ENCODE results near the gene CCDC40. TPM values are rescaled to one million over a fixed set of nuclear protein-coding genes. Genes with fewer than 3 reads are reported as not detected.

Gene CCDC40
- total RNA-seq, 1 donor from 2014 or later: 7.7 TPM

DNA sequence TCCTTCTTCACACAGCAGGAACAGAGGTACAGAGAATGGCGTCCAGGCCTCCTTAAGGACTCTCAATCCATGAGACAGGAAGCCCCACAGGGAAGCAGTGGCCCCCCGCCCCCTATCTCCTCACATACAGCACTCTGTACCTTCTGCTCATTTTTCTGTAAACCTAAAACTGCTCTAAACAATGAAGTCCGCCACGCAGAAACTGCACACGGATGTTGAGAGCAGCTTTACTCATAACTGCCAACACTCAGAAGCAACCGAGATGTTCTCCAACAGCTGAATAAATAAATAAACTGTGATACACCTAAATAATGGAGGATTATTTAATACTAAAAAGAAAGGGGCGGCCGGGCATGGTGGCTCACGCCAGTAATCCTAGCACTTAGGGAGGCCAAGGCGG, 10.6 kb upstream of the CCDC40 start:
- Histone ChIP-seq H3K4me3 (no peak overlapping the region), H3K4me2 (no peak overlapping the region), H2AFZ (replicated peaks) (no peak overlapping the region), H3F3A (ENCODE audit: low read depth) (peaks cover 9% of the 10 kb centered on the region), H3K27ac (no peak overlapping the region), H4K20me1 (ENCODE audit: low read depth) (peaks cover 68% of the 10 kb centered on the region), H3K79me2 (ENCODE audit: low read depth) (peaks cover 62% of the 10 kb centered on the region), H3K9ac (no peak overlapping the region), H3K36me3 (no peaks in the 10 kb centered on the region), H3K27me3 (no peaks in the 10 kb centered on the region), H3K4me1 (peaks cover 5% of the 10 kb centered on the region), H3K9me3 (ENCODE audit: low read depth) (no peaks in the 10 kb centered on the region)
- Mint-ChIP-seq H3K27me3 (ENCODE audit: insufficient read depth, low read depth) (peaks cover 2% of the 10 kb centered on the region), H3K4me3 (no peak overlapping the region), H3K36me3 (peaks cover 26% of the 10 kb centered on the region), H3K27ac (no peak overlapping the region), H3K9me3 (peaks cover 3% of the 10 kb centered on the region), H3K4me1 (peaks cover 21% of the 10 kb centered on the region)
- no peak for DNase-seq (ENCODE audit: low spot score)
- TF ChIP-seq, protein P1, sequence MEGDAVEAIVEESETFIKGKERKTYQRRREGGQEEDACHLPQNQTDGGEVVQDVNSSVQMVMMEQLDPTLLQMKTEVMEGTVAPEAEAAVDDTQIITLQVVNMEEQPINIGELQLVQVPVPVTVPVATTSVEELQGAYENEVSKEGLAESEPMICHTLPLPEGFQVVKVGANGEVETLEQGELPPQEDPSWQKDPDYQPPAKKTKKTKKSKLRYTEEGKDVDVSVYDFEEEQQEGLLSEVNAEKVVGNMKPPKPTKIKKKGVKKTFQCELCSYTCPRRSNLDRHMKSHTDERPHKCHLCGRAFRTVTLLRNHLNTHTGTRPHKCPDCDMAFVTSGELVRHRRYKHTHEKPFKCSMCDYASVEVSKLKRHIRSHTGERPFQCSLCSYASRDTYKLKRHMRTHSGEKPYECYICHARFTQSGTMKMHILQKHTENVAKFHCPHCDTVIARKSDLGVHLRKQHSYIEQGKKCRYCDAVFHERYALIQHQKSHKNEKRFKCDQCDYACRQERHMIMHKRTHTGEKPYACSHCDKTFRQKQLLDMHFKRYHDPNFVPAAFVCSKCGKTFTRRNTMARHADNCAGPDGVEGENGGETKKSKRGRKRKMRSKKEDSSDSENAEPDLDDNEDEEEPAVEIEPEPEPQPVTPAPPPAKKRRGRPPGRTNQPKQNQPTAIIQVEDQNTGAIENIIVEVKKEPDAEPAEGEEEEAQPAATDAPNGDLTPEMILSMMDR (IDR thresholded peaks at IDR 0.05): no peak
- no peak for TF ChIP-seq EZH2phosphoT487 (IDR thresholded peaks at IDR 0.05)
- no peak for TF ChIP-seq EZH2 (IDR thresholded peaks at IDR 0.05)

DNA sequence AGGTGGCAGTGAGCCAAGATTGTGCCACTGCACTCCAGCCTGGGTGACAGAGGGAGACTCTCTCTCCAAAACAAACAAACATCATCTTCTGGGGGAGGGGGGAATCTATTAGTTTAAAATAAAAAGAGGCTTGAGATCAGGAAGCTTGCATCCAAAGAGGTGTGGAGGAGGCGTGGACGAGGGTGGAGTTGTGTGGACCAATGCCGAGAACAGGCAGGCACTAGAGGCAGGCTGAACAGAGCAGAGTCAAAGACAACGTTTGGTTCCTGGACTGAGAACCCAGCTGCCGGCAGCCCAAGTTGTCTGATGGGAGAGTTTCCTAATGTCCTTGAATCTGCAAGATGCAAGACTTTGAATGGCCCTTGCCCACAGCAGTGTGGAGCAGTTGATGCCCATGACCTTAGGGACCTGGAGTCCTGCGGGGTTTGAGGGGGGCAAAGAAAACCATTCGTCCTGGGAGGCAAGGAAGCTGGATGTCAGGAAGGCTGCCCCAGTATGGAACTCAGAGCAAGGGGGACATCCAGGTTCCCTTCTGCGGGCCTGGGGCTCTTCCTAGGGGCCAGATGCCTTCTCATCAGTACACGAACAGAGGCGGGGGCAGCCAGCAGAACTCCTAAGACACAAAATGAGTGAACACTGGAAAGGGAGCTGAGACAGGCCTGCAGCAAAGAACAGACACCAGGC, 9.9 kb upstream of the CCDC40 start:
- H3K4me1 Mint-ChIP-seq: peaks cover 23% of the 10 kb centered on the region
- no peak overlapping the region for H3K27ac Mint-ChIP-seq
- H3K27me3 Mint-ChIP-seq (ENCODE audit: insufficient read depth, low read depth): peaks cover 2% of the 10 kb centered on the region
- H2AFZ ChIP-seq (replicated peaks): no peak overlapping the region
- TF ChIP-seq EZH2 (IDR thresholded peaks at IDR 0.05) (no peak), EZH2phosphoT487 (IDR thresholded peaks at IDR 0.05) (no peak)
- TF ChIP-seq, protein P1 (IDR thresholded peaks at IDR 0.05): no peak
- peaks cover 12% of the 10 kb centered on the region for H3K4me1 ChIP-seq
- no peaks in the 10 kb centered on the region for H3K9me3 ChIP-seq (ENCODE audit: low read depth)
- no peak overlapping the region for H3K4me3 ChIP-seq
- H3K79me2 ChIP-seq (ENCODE audit: low read depth): peaks cover 70% of the 10 kb centered on the region
- H3K36me3 Mint-ChIP-seq: peaks cover 24% of the 10 kb centered on the region
- H3K4me3 Mint-ChIP-seq: no peak overlapping the region
- H3K9ac ChIP-seq: no peak overlapping the region
- no peak overlapping the region for H3K27ac ChIP-seq
- H4K20me1 ChIP-seq (ENCODE audit: low read depth): peaks cover 75% of the 10 kb centered on the region
- no peak overlapping the region for H3K4me2 ChIP-seq
- H3K36me3 ChIP-seq: no peaks in the 10 kb centered on the region
- peaks cover 9% of the 10 kb centered on the region for H3F3A ChIP-seq (ENCODE audit: low read depth)
- H3K9me3 Mint-ChIP-seq: peaks cover 3% of the 10 kb centered on the region
- H3K27me3 ChIP-seq: no peaks in the 10 kb centered on the region
- no peak for DNase-seq (ENCODE audit: low spot score)

DNA sequence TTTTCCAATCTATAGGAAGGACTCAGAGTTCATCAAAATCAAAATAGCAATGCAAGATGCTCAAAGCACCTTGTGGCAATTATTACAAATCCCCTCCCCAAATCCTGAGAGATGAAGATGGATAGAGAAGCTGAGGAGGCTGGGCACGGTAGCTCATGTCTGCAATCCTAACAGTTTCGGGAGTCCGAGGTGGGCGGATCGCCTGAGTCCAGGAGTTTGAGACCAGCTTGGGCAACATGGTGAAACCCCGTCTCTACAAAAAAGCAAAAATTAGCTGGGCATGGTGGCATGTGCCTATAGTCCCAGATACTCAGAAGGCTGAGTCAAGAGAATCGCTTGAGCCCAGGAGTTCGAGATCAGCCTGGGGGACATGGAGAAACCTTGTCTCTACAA, 9.4 kb upstream of the CCDC40 start:
- Histone ChIP-seq H2AFZ (replicated peaks) (no peak overlapping the region), H3K4me3 (no peak overlapping the region), H3K27ac (no peak overlapping the region), H3K27me3 (no peaks in the 10 kb centered on the region), H3K36me3 (no peaks in the 10 kb centered on the region), H3K4me2 (no peak overlapping the region), H3K79me2 (ENCODE audit: low read depth) (peaks cover 70% of the 10 kb centered on the region), H3K4me1 (peaks cover 12% of the 10 kb centered on the region), H3K9ac (no peak overlapping the region), H4K20me1 (ENCODE audit: low read depth) (peaks cover 79% of the 10 kb centered on the region), H3F3A (ENCODE audit: low read depth) (peaks cover 9% of the 10 kb centered on the region), H3K9me3 (ENCODE audit: low read depth) (no peaks in the 10 kb centered on the region)
- Mint-ChIP-seq H3K4me1 (peaks cover 28% of the 10 kb centered on the region), H3K4me3 (no peak overlapping the region), H3K9me3 (peaks cover 3% of the 10 kb centered on the region), H3K36me3 (peaks cover 21% of the 10 kb centered on the region), H3K27me3 (ENCODE audit: insufficient read depth, low read depth) (peaks cover 2% of the 10 kb centered on the region), H3K27ac (no peak overlapping the region)
- no peak for TF ChIP-seq EZH2phosphoT487 (IDR thresholded peaks at IDR 0.05)
- DNase-seq (ENCODE audit: low spot score): no peak

DNA sequence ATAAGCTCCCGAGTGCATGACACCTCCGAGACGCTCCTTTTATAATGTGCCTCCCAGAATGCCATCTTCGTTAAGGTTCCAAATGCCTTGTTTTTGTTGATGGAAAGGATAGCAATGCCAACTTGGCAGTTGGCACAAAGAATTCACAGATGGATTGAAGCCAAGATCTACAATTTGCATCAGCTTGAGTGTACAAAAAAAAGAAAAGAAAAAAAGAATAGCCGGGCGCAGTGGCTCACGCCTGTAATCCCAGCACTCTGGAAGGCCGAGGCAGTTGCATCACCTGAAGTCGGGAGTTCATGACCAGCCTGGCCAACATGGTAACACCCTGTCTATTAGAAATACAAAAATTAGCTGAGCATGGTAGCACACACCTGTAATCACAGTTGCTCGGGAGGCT, 8.4 kb upstream of the CCDC40 start:
- Mint-ChIP-seq H3K27ac (no peak overlapping the region), H3K9me3 (peaks cover 3% of the 10 kb centered on the region), H3K36me3 (peaks cover 19% of the 10 kb centered on the region), H3K27me3 (ENCODE audit: insufficient read depth, low read depth) (peaks cover 2% of the 10 kb centered on the region), H3K4me3 (no peak overlapping the region), H3K4me1 (peaks cover 38% of the 10 kb centered on the region)
- Histone ChIP-seq H3K4me1 (peaks cover 12% of the 10 kb centered on the region), H3K27me3 (no peaks in the 10 kb centered on the region), H3F3A (ENCODE audit: low read depth) (peaks cover 9% of the 10 kb centered on the region), H3K9me3 (ENCODE audit: low read depth) (no peaks in the 10 kb centered on the region), H3K4me2 (no peak overlapping the region), H2AFZ (replicated peaks) (no peak overlapping the region), H3K27ac (no peak overlapping the region), H3K4me3 (no peak overlapping the region), H4K20me1 (ENCODE audit: low read depth) (peaks cover 87% of the 10 kb centered on the region), H3K9ac (no peak overlapping the region), H3K79me2 (ENCODE audit: low read depth) (peaks cover 76% of the 10 kb centered on the region), H3K36me3 (no peaks in the 10 kb centered on the region)
- no peak for DNase-seq (ENCODE audit: low spot score)
- TF ChIP-seq, protein P1 (IDR thresholded peaks at IDR 0.05): no peak
- TF ChIP-seq EZH2 (IDR thresholded peaks at IDR 0.05) (no peak), EZH2phosphoT487 (IDR thresholded peaks at IDR 0.05) (no peak)
